GM10847 (cell line): ENCODE results near the gene MYCN.

Experiments used
- POLR2A ChIP-seq: IDR thresholded peaks from 2 replicates; pipeline ENCODE4 v1.6.1; 2011; ENCODE audit not compliant: insufficient read length; ENCODE audit errors: extremely low read depth

MYCN gene

GRCh38 chr2:15905267-15905645, 35.1 kb upstream of the MYCN start:
- no peak for TF ChIP-seq POLR2A

- TF ChIP-seq POLR2A, result no peak
Measured at GRCh38 chr2:15905986-15906491, 34.3 kb upstream of the MYCN start.

- TF ChIP-seq POLR2A, result no peak
Measured at GRCh38 chr2:15906778-15907177, 33.6 kb upstream of the MYCN start.

GRCh38 chr2:15907461-15908324, 32.7 kb upstream of the MYCN start:
- TF ChIP-seq POLR2A, result no peak

GRCh38 chr2:15908371-15908770, 32.0 kb upstream of the MYCN start:
- TF ChIP-seq POLR2A, result no peak

GRCh38 chr2:15909157-15909556, 31.2 kb upstream of the MYCN start:
- TF ChIP-seq POLR2A, result no peak

GRCh38 chr2:15909736-15910135, 30.6 kb upstream of the MYCN start:
- TF ChIP-seq POLR2A, result no peak

- TF ChIP-seq POLR2A, result no peak
Measured at GRCh38 chr2:15911686-15912085, 28.7 kb upstream of the MYCN start.

- no peak for TF ChIP-seq POLR2A
Measured at GRCh38 chr2:15912203-15912602, 28.1 kb upstream of the MYCN start.

- TF ChIP-seq POLR2A, result no peak
Measured at GRCh38 chr2:15913146-15913545, 27.2 kb upstream of the MYCN start.

- TF ChIP-seq POLR2A, result no peak
Measured at GRCh38 chr2:15914596-15915385, 25.6 kb upstream of the MYCN start.

- no peak for TF ChIP-seq POLR2A
Measured at GRCh38 chr2:15916336-15916735, 24.0 kb upstream of the MYCN start.

GRCh38 chr2:15918761-15919356, 21.5 kb upstream of the MYCN start:
- TF ChIP-seq POLR2A, result no peak

- no peak for TF ChIP-seq POLR2A
Measured at GRCh38 chr2:15919716-15920434, 20.5 kb upstream of the MYCN start.

- TF ChIP-seq POLR2A, result no peak
Measured at GRCh38 chr2:15920696-15921095, 19.7 kb upstream of the MYCN start.
